ENCODE measurements around the gene UBE2N.

UBE2N gene

DNA sequence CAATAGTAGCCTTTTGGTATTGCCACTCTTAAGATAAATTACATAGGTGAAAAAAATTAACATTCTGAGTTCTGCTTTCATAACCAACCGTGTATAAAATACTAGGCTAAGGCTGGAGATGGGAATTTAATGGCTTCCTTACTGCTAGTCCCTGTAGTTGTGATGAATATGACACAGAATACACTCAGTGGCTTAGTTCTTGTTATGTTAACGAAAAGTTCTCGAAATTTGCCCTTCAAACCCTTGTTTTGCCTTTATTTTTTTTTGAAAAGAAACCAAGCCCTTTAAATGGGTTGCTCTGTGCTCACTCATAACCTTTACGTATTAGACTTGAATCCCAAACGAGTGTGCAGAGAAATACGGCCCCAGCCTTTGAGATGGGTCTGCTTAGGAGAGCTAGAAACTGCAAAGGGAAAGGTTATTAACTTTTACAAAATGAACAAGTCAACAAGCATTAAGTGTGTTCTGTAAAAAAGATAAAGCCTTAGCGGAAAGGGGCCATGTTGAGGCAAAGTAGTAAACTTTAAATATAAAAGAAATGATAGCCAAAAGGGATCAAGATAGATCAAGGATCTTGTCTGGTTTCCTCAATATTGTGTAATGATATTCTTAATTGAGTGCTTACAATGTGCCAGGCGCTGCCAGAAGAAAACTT lies 62.3 kb downstream of the UBE2N start:
- peak; percentile 43 for DNase-seq

DNA sequence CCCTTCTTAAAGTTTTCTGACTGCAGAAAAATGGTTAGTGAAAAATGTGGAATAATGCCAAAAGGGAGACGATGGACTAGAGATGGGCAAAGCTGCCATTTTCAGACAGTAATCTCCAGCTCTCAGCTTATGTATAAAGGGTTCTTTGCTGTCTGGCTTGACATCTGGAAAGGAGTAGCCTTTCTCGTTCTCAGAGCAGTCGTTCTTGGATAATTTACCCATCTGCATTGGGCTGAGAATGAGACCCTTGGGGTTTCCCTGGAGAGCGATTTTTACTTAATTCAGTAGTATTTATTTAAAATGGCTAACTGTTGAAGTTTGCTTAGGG lies 62.8 kb downstream of the UBE2N start:
- peak; percentile 64 for DNase-seq

DNA sequence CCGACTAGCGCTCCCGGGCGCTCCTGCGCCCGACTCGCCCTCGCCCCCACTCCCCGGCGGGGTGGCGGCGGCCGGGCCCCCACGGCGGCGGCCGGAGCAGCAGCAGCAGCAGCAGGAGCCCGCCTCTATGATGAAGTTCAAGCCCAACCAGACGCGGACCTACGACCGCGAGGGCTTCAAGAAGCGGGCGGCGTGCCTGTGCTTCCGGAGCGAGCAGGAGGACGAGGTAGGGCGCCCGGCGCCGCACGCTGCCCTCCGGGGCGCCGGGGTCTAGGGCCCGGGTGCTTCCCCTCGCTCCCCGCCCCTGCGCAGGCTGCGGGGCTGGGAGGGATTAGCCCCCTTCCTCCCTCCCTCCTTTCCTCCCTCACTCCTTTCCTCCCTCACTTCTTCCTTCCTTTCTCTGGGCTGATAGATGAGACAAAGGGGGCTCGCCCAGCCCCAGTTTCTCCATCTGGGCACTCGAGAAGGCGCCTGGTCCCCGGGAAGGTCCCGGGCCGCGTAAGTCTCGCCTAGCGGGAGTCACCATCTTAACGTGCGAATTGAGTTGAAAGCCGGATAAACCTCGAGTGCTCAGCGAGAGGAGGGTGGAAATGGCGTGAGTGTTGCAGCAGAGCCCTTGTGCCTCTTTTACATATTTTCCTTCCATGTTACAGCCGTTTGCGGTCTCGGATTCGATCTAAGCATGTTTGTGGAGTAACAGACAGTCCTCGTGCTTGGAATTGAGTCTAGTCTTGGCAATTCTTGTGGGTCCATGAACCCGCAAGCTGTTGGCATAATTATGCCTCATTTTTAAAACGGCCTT lies 63.4 kb downstream of the UBE2N start:
- DNase-seq: peak; percentile 64

DNA sequence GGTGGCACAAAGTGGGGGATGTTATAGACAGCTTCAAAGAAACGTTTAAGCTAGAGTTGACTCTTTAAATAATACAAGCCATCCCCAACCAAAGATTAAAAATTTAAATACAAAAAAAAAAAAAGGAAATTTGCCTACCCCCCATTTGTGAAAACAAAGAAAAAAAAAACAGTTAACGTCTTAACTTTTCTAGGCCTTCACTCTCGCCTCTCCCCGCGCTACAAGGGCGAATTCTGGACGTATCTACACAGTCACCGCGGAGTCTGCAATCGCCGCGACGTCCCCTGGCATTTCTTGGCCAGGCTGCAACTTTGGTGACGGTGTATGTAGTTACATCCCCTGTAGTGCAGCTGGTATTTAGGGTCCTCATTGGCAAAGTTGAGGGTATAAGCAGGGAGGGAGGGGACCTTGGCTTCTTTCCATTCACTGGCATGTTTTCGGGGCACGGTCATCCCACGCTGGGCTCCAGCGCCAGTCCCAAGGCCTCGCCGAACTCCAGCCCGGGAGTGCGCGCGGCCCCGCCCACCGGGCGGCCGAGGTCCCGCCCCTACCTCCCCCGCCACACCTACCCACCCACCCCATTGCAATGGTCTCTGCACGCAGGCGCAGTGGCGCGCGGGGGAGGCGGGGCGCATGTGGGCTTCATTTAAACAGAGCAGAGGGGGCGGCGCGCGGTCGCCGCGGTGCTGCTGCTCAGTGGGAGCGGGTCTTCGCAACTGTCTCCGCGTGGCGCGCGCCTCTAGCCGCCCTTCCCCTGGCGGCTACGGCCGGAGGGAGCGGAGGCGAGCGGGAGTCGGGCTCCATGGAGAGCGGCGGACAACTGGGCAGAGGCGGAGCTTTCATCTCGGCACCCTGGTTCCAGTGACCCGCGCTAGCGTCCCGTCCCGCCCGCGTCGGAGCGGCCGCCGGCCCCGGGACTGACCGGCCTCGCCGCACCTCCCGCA lies 64.2 kb downstream of the UBE2N start, which contains the start of gene NUDT4:
NUDT4 (plus strand) TSS at position 674 of the 944 bp plus-strand sequence. CDS start 398 bp downstream, outside the sequence.
- DNase-seq: peak; percentile 95

DNA sequence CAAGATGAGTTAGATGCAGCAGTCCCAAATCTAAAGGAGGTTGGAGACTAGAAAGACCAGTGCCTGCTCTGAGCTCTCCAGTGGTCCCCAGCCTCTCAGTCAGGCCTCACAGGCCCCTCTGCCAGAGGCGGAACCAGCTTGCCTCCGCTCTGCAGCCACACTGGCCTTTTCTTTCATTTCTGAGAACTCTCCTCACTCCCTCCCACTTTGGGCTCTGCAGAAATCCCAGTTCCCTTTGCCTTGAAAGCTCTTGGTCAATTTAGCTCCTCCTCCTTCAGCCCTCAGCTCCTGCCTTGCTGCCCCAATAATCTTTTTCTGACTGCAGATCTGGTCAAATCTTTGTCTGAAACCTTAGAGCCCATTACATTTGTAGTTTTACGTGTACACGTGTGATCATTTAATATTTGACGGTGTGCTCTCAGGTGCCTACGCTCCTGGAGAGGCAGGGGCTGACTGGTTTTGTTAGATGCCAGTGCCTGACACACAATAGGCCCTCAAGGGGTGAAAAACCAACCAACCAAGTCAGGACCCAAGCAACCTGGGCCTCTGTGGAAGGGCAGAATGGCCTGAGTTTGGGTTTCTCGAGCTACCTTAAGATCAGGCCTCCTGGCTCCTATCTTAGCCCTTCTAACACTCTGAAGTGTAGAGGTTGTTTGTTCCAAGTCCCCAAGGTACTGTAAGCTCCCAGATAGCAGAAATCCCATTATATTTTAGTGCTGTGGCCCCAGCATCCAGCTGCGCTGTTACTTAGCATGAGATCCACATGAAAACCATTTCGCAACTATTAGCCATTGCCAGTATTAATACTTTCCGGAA lies 65.1 kb downstream of the UBE2N start:
- peak; percentile 41 for DNase-seq

DNA sequence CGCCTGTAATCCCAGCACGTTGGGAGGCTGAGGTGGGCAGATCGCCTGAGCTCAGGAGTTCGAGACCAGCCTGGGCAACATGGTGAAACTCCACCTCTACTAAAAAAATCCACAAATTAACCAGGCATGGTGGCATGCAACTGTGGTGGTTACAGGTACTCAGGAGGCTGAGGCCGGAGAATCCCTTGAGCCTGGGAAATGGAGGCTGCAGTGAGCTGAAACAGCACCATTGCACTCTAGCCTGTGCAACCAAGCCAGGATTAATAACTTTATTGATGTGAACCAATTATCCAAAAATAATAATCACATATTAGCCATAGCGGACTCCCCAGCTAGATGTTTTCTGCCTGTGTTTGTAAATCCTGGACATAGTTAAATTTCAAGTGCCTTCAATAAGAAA lies 65.8 kb downstream of the UBE2N start:
- no peak for DNase-seq

DNA sequence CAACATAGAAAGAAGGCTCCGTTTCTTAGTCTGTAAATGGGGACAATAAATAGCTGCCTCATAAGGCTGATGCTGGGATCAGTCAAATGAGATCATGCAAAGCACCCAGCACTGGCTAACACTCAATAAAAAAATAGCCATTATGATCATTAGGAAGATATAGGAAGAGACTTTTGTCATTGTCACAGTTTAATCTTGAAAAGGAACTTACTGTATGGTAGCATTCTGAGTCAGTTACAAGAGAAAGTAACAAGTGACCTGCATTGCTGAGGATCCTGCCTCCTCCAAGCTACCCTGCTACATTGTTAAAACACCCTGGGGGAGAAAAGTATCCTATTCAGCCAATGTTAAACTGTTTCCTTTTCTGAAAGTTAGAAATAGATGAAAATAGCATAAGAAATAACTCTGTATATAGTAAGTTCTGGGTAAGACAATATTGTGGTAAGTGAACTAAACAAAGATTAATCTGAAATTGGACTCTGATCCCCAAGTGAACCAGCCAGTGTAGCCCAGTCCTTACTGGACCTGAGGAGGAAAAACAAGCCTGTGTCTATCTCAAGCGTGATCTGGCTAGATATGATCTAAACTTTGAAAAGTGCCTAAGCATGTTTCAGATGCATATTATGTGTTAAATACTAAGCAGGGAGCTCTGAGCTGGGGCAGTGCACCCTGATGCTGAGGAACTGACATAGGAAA lies 67.6 kb downstream of the UBE2N start:
- DNase-seq: no peak

DNA sequence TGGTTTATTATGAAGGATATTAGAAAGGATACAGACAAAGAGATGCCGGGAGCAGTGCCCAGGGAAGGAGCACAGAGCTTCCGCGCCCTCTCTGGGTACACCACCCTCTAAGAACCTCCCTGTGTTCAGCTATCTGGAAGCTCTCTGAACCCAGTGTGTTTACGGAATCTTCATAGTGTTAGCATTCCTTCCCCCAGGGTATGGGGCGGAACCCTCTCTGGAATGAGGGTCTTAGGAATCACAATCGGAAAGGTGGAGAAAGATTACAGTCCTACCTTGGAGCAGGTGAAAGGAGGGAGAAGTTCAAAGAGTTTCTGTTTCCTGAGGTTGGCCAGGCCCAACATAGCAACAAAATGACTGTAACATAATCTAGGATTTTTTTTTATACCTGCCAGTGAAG lies 70.8 kb downstream of the UBE2N start:
- no peak for DNase-seq

DNA sequence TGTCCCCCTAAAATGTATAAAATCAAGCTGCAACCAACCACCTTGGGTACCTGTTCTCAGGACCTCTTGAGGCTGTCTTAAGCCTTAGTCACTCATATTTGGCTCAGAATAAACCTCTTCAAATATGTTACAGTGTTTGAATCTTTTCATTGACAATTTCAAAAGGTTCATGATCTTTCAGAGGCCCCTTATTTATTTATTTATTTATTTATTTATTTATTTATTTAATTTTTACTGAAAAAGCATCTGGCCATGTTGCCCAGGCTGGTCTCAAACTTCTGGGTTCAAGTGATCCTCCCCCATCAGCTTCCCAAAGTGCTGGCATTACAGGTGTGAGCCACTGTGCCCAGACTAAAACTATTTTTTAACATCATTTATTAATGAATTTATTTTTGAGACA lies 72.2 kb downstream of the UBE2N start:
- no peak for DNase-seq

DNA sequence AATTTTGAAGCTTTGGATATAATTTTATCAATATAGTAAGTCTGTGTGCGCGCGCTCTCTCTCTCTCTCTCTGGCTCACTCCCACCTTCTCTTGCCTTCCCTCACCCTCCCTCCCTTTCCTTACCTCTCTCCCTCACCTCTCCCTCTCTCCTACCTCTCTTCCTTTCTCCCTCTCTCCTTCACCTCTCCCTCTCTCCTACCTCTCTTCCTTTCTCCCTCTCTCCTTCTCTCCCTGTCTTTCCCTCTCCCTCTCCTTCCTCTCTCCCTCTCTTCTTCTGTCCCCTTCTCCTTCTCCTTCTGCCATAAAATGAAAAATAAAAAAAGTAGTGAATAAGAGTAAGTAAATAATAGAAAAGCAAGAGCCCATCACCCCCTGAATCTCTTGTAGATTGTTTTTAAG lies 73.0 kb downstream of the UBE2N start:
- DNase-seq: no peak

DNA sequence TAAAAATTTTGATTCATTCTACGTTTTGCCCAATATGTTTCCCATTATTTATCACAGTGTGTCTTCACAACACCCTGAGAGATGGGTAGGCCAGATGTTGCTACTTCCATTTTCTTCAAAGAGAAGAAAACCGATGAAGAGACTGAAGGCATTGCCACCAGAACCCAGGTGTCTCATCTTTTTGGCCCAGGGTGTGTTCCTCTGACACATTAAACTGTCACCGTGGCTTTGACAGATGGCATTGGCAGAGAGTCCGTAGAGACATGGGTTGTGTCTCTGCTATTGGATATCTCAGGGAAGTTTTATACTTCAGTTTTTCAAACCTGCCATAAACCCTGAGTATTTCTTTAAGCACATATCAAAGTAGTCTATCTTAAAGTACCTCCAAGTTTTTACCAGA lies 75.3 kb downstream of the UBE2N start:
- no peak for DNase-seq

DNA sequence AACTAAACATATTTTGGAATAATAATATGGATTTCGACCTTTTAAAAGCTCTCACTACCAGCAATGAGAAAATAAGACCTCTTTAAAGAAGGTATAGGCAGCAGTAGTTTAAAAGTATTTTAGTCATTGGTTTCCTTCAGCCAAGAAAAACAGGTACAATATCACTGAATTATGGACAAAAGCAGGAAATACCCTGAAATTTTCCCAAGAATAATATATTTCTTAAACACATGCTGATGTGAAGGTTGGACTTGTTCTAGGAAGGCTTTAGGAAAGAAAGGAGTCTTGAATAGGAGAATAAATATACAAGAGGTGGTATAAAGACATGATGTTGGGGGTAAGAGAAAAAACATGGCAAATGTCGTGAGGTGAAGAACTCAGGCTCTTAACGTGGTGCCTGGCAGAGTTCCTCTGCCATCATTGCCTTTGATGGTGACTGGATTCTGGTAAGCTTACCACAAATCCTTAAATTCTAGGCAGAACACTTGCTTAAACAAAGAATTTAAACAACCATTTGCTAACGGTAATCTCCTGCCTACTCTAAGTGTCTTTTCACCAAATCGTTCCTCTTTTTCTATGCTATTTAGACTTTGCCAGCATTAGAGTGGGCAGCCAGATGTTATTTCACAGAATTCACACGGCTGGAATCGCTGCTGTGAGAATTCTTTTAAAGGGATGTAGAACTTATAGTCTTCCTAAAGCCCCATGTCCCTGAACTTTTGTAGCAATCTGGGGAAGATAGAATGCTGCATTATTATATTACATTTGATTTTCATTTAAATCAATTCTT lies 75.9 kb downstream of the UBE2N start:
- no peak for DNase-seq

DNA sequence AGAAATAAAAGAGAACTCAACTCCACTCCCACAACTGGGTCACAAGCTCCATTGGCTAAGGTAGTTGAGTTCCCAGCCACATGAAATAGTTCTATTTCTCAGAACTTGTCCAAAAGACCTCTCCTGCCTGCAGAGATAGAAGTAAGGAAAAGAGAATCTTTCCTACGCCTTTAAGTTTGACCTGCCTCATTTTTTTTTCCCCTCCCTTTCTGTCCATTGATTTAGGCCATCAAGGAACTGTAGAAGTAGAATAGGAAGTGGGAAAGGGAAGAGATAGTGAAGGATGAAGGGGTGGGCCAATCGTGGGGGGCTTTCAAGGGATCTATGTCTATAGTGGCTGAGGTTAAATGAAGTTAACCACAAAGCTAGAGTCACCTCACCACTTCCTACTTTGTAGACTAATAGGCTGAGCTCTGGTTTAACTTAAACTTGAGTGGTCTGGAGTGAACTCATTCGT lies 77.9 kb downstream of the UBE2N start:
- DNase-seq: no peak

DNA sequence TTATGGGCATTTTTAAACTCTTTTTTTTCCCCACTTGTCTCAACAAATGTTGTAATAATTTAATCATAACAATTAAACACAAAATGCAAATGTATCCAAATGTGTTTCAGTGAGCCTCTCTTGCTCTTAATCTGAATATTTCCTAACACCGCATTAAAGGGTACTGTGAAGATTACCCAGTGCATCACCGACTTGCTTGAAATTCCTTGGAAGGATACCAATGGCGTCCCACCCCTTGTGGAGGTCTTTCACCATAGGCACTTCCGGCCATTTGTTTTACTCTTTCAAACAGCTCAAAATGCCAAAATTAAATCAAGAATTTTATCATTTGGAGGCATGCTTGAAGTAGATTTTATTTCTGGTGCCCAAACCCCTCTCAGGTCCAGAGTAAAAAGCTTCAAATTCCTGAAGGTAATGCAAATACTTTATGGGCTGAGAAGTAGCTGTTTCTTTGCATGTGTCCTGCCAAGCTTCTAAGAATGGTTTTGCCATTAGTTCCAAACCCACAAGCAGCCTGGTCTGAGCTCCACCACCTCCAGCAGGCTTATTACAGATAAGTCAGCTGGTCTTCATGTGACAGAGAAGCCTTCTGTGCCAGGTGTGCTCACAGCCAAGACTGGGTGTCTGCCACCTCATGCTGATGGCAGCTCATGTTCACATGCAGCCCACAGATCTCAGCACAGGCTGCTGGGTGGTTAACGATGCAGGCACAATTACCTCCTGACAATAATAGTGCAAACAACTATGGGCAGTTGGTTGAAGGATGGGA lies 80.4 kb downstream of the UBE2N start:
- no peak for DNase-seq

DNA sequence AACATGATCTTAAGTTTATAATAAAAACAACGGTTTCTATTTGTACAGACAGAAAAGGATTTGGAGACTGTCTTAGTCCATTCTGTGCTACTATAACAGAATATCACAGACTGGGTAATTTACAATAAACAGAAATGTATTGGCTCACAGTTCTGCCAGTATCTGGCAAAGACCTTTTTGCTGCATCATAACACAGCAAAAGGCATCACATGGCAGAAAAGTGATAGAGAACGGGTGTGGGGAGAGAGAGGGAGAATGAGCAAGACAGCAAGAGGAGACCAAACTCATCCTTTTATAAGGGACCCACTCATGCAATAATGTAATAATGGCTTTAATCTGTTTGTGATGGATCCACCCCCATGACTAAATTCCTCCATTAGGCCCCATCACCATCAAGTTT lies 81.1 kb downstream of the UBE2N start:
- DNase-seq: no peak

DNA sequence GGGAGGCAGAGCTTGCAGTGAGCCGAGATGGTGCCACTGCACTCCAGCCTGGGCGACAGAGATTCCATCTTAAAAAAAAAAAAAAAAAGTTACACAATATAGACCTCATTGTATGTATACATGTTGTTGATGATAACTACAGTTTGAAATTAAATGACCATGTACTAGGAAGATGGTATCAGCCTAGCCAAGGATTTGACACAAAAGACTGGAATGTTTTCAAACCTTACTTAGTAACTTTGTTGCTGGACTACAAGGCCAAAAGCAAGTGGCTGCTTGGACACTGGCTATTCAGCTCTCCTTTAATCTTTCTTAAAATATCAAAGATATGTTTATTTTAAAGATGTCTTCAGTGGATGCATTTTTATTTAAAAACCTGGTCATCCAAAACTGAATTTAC lies 82.9 kb downstream of the UBE2N start:
- no peak for DNase-seq

DNA sequence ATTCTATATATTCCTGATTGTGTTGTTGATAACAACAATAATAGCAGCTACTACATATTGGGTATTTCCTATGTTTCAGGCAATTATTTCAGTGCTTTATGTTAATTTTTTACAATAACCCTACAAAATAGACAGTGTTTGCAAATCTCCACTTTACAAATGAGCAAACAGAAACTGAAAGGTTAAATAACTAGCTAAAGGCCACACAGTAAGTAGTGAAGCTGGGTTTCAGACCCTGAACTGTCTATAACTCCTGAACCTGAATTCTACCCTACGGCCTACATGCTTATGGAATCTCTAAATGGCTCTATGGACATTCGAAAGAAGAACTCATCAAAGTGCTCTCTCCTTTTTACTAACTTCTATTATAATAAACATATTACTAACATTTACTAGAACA lies 83.7 kb downstream of the UBE2N start:
- no peak for DNase-seq

DNA sequence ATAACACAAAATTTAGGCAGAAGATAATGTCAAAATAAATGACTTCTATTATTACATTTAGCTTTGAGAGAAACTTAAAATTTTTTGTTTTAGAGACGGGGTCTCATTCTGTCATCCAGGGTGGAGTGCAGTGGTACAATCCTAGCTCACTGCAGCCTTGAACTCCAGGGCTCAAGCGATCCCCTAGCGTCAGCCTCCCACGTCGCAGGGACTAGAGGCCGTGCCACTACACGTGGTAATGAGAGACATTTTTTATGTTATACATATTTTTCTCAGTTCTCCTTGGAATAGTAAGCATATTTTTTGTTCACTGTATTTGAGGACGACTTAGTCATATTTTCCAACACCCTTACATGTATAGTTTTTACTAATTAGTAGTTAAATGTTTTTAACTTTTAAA lies 85.5 kb downstream of the UBE2N start:
- no peak for DNase-seq

All from midbrain (tissue), 1 donor.